IPS-18c (cell line): ENCODE measurements around the gene B4GALT5.
"Not testable (repeated sequence)": the region's sequence is repeated elsewhere in the genome, so short reads cannot be mapped to it uniquely, and the experiment has no call there.

Experiments
- H3K4me3 ChIP-seq: 2 replicates; pipeline ENCODE4 v1.7.0; 2013; ENCODE audit warnings: low read depth, mild to moderate bottlenecking, low read length, moderate library complexity; ENCODE audit not compliant: insufficient read depth
- H3K9me3 ChIP-seq: one replicate; pipeline ENCODE4 v1.6.1; 2013; ENCODE audit warnings: mild to moderate bottlenecking, low read length, moderate library complexity; ENCODE audit not compliant: control insufficient read depth, insufficient read depth

B4GALT5 gene

GRCh38 chr20:49710971-49711666, 2.6 kb downstream of the B4GALT5 start:
- no peaks in the 10 kb centered on the region for H3K9me3 ChIP-seq
- H3K4me3 ChIP-seq: no peak overlapping the region

GRCh38 chr20:49707118-49707517, 6.6 kb downstream of the B4GALT5 start:
- Histone ChIP-seq H3K9me3 (no peaks in the 10 kb centered on the region), H3K4me3 (no peak overlapping the region)

GRCh38 chr20:49706630-49707091, 7.0 kb downstream of the B4GALT5 start:
- H3K4me3 ChIP-seq: no peak overlapping the region
- H3K9me3 ChIP-seq: no peaks in the 10 kb centered on the region

GRCh38 chr20:49705893-49706292, 7.8 kb downstream of the B4GALT5 start:
- not testable (repeated sequence) for H3K4me3 ChIP-seq, H3K9me3 ChIP-seq

GRCh38 chr20:49705358-49705757, 8.3 kb downstream of the B4GALT5 start:
- Histone ChIP-seq H3K9me3 (no peaks in the 10 kb centered on the region), H3K4me3 (no peak overlapping the region)

- Histone ChIP-seq H3K9me3 (no peaks in the 10 kb centered on the region), H3K4me3 (no peak overlapping the region)
Measured at GRCh38 chr20:49704932-49705336, 8.7 kb downstream of the B4GALT5 start.

- no peaks in the 10 kb centered on the region for H3K9me3 ChIP-seq
- no peak overlapping the region for H3K4me3 ChIP-seq
Measured at GRCh38 chr20:49701916-49702315, 11.8 kb downstream of the B4GALT5 start.

DNA sequence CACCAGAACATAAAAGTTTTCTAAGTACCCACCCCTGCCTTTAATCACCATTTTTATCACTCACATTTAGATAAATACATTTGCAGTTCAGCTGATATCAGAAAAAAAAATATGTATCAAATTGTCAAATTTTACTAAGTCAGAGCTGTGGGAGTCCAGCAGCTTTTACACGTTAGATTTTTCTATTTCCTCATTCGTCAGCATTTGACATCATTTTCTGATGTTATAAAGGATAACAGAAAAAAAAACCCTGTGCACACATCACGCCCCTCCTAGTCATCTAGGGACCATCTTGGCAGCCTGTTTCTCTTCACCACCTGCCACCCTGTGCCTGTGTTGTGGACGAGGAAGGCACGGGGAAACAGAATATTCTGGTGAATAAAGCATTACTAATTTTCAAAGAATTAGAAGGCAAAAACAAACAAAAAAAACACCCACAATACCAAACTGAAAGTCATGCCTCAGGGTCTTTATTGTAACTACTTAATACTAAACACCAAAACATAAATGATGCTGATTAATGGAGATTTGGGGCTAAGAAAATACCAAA, 12.4 kb downstream of the B4GALT5 start:
- H3K4me3 ChIP-seq: no peak overlapping the region
- H3K9me3 ChIP-seq: no peaks in the 10 kb centered on the region

GRCh38 chr20:49700411-49701185, 13.1 kb downstream of the B4GALT5 start:
- H3K4me3 ChIP-seq: no peak overlapping the region

GRCh38 chr20:49699200-49699992, 14.3 kb downstream of the B4GALT5 start:
- H3K4me3 ChIP-seq: no peak overlapping the region
- H3K9me3 ChIP-seq: no peaks in the 10 kb centered on the region

More at GRCh38 chr20:49700411-49701185, 13.1 kb downstream of the B4GALT5 start:
- H3K9me3 ChIP-seq: no peaks in the 10 kb centered on the region

DNA sequence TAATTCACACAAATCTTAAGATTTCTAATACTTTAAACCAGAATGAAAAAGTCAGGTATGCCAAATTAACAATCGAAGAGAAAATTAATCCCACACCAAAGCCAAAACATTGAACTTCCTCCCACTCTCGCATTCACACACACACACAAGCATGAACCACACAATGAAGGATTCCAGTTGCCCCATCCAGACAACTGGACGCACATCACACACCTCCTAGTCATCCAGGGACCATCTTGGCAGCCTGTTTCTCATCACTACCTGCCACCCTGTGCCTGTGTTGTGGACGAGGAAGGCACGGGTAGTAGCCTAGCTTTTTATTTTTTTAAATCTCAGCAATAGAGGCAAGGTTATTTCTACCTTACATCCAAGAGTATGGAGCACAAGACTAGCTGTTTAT, 15.2 kb downstream of the B4GALT5 start:
- no peak overlapping the region for H3K4me3 ChIP-seq
- no peaks in the 10 kb centered on the region for H3K9me3 ChIP-seq

DNA sequence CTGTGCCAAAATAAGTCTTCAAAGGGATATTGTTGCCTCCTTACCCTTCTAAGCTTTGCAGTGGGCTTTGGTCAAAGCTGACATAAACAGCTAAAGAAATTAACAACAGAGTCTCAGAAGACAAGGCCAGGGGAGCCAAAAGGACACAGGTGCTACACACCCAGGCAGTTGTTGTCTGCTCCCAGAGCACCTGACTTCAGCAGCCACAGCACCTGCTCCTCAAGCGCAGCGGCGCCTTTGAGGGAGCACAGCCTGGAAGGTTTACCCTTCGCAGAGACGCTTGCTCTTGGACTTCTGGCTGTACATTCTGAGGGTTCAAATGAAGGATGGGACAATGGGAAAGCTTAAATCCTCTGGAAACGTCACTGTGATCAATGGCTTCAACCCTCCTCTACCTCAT, 16.6 kb downstream of the B4GALT5 start:
- Histone ChIP-seq H3K4me3 (no peak overlapping the region), H3K9me3 (no peaks in the 10 kb centered on the region)

DNA sequence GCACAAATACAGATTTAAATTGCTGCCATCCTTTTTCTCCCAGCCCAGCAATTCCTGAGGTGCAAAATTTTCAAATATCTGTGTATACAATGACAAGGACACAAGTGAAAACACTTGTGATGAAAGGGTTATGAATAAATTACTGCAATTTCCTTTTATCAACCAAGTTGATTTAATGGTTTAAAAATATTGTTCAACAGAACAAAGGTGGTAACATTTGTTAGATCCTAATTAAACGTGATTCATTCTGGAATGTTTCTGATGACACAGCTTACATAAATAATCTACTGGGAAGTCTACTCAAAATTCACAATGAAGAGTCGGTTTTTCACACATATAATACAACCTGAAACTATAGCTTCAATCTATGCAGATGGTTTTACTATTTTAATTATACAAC, 17.1 kb downstream of the B4GALT5 start:
- H3K4me3 ChIP-seq: no peak overlapping the region

GRCh38 chr20:49695830-49696229, 17.8 kb downstream of the B4GALT5 start:
- Histone ChIP-seq H3K9me3 (no peaks in the 10 kb centered on the region), H3K4me3 (no peak overlapping the region)

More for the DNA sequence above, 17.1 kb downstream of the B4GALT5 start:
- no peaks in the 10 kb centered on the region for H3K9me3 ChIP-seq

DNA sequence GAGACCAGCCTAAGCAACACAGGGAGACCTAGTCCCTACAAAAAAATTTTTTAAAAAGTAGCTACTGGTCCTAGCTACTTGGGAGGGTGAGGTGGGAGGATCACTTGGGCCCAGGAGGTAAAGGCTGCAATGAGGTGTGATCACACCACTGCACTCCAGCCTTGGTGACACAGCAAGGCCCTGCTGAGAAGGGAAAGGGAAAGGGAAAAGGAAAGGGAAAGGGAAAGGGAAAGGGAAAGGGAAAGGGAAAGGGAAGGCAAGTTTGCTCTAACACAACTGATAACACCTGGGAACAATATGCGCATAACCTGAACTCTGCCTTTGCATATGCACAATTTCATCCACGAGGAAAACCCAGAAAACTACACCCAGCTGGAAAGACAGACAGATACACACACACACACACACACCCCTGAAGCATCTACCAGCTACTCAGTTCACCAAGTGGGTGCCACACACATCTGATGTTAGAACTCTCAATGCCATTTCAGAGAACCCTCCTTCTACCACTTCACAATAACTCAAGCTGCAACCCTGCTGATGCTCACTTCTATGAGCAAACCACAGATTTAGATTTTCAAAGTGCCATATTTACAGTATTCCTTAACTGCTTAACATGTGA, 19.1 kb downstream of the B4GALT5 start:
- H3K9me3 ChIP-seq: no peaks in the 10 kb centered on the region
- no peak overlapping the region for H3K4me3 ChIP-seq

GRCh38 chr20:49693435-49694171, 20.1 kb downstream of the B4GALT5 start:
- Histone ChIP-seq H3K4me3 (no peak overlapping the region), H3K9me3 (no peaks in the 10 kb centered on the region)
